ENCODE measurements around the gene TSC2. TPM values are rescaled to one million over a fixed set of nuclear protein-coding genes. Genes with fewer than 3 reads are reported as not detected.
"Not testable (repeated sequence)": the region's sequence is repeated elsewhere in the genome, so short reads cannot be mapped to it uniquely, and the experiment has no call there.

TSC2 gene
- total RNA-seq, 1 donor from 2014 or later: 49.5 TPM

GRCh38 chr16:2106211-2106610, 58.4 kb downstream of the TSC2 start:
- ATAC-seq: not testable (repeated sequence)

- peak; percentile 6 for ATAC-seq
Observed at GRCh38 chr16:2107121-2107790, 59.5 kb downstream of the TSC2 start.

GRCh38 chr16:2107791-2108125, 60.0 kb downstream of the TSC2 start:
- peak; percentile 4 for ATAC-seq

- peak; percentile 13 for ATAC-seq
Observed at GRCh38 chr16:2108446-2109270, 60.9 kb downstream of the TSC2 start.

- not testable (repeated sequence) for ATAC-seq
Observed at GRCh38 chr16:2109271-2109580, 61.4 kb downstream of the TSC2 start.

- ATAC-seq: peak; percentile 32
Observed at GRCh38 chr16:2109872-2110271, 62.1 kb downstream of the TSC2 start.

GRCh38 chr16:2110332-2111008, 62.7 kb downstream of the TSC2 start:
- ATAC-seq: peak; percentile 18

GRCh38 chr16:2111009-2111353, 63.2 kb downstream of the TSC2 start:
- peak; percentile 14 for ATAC-seq

- peak; percentile 20 for ATAC-seq
Observed at GRCh38 chr16:2111412-2112335, 63.9 kb downstream of the TSC2 start.

GRCh38 chr16:2112539-2113106, 64.8 kb downstream of the TSC2 start:
- ATAC-seq: not testable (repeated sequence)

- ATAC-seq: not testable (repeated sequence)
Observed at GRCh38 chr16:2114225-2114624, 66.4 kb downstream of the TSC2 start.

GRCh38 chr16:2114885-2115590, 67.3 kb downstream of the TSC2 start:
- not testable (repeated sequence) for ATAC-seq

- no peak for ATAC-seq
Observed at GRCh38 chr16:2115591-2115973, 67.8 kb downstream of the TSC2 start.

- not testable (repeated sequence) for ATAC-seq
Observed at GRCh38 chr16:2116428-2116827, 68.6 kb downstream of the TSC2 start.

- ATAC-seq: not testable (repeated sequence)
Observed at GRCh38 chr16:2117341-2117740, 69.6 kb downstream of the TSC2 start.

- not testable (repeated sequence) for ATAC-seq
Observed at GRCh38 chr16:2117960-2118722, 70.4 kb downstream of the TSC2 start.

- ATAC-seq: peak; percentile 35
Observed at GRCh38 chr16:2121325-2121724, 73.5 kb downstream of the TSC2 start.

GRCh38 chr16:2121853-2122252, 74.1 kb downstream of the TSC2 start:
- ATAC-seq: peak; percentile 11

- ATAC-seq: no peak
Observed at GRCh38 chr16:2122429-2122828, 74.6 kb downstream of the TSC2 start.

GRCh38 chr16:2122934-2123683, 75.3 kb downstream of the TSC2 start:
- ATAC-seq: not testable (repeated sequence)

Data from esophagus mucosa (tissue), 1 donor.